ENCODE measurements around the gene SEC24A. TPM values are rescaled to one million over a fixed set of nuclear protein-coding genes. Genes with fewer than 3 reads are reported as not detected.
"Not testable (repeated sequence)": the region's sequence is repeated elsewhere in the genome, so short reads cannot be mapped to it uniquely, and the experiment has no call there.

The SEC24A gene
- total RNA-seq, 1 experiment from 2014 or later: 30.4 TPM

- H2BK12ac ChIP-seq (ENCODE audit: insufficient read length, low read depth, low read length); H3K4ac ChIP-seq (ENCODE audit: low read depth, low read length); H3K4me2 ChIP-seq (ENCODE audit: insufficient read depth, insufficient read length, low read length); H3K27me3 ChIP-seq (ENCODE audit: insufficient read depth, low read length); H4K91ac ChIP-seq (ENCODE audit: insufficient read length, low read depth, low read length); H2BK120ac ChIP-seq (ENCODE audit: low read depth, low read length, poor library complexity, severe bottlenecking); H4K20me1 ChIP-seq (ENCODE audit: control insufficient read depth, insufficient read depth, insufficient read length); H3K79me2 ChIP-seq (ENCODE audit: insufficient read depth, low read length); H3K4me1 ChIP-seq (ENCODE audit: insufficient read depth, low read length); H3K18ac ChIP-seq (ENCODE audit: insufficient read length, low read depth, low read length); H3K56ac ChIP-seq (ENCODE audit: insufficient read length, low read depth, low read length); H3K23me2 ChIP-seq (ENCODE audit: insufficient read length, low read depth, low read length, poor library complexity, severe bottlenecking); H3K23ac ChIP-seq (ENCODE audit: insufficient read length, low read depth, low read length); H3K27me3 Mint-ChIP-seq (ENCODE audit: low read depth); H3K9ac ChIP-seq (ENCODE audit: extremely low read depth, insufficient read length, low read length); H2BK15ac ChIP-seq (ENCODE audit: low read depth, low read length); H2AFZ ChIP-seq (ENCODE audit: low read length); DNase-seq; H3T11ph ChIP-seq (ENCODE audit: low read length); H3K4me1 Mint-ChIP-seq; H3K27ac Mint-ChIP-seq; H3K79me1 ChIP-seq (ENCODE audit: insufficient read depth, low read depth, low read length, poor library complexity, severe bottlenecking); H2BK5ac ChIP-seq (ENCODE audit: insufficient read length, low read length); H4K8ac ChIP-seq (replicated peaks; ENCODE audit: insufficient read length, low read depth, low read length); H4K5ac ChIP-seq (ENCODE audit: insufficient read length, low read depth, low read length); H3K9me3 ChIP-seq (ENCODE audit: control insufficient read depth, low read depth, low read length); H2BK20ac ChIP-seq (ENCODE audit: low read depth, low read length, poor library complexity, severe bottlenecking); H3K4me3 Mint-ChIP-seq; H3K14ac ChIP-seq (ENCODE audit: insufficient read depth, low read length); H2AK5ac ChIP-seq (ENCODE audit: insufficient read length, low read length); H3K9me3 Mint-ChIP-seq; H3K27ac ChIP-seq (ENCODE audit: insufficient read length, low read depth, low read length): not testable (repeated sequence)
- peaks cover 10 to 62% (median 37%) of the 10 kb centered on the region in 3 experiments; a peak in 6 of 7 replicates for H3K36me3 Mint-ChIP-seq (ENCODE audit: insufficient read depth in 1 of 3, low read depth in 3 of 3)
- WGBS (ENCODE audit: extremely low coverage, insufficient read length, low lambda C conversion rate): no CpG with 5 or more reads among the region's 4 CpGs
These were observed 28.8 kb downstream of the SEC24A start for GRCh38 chr5:134677357-134677756.

- H2BK120ac ChIP-seq (ENCODE audit: low read depth, low read length, poor library complexity, severe bottlenecking); H3K9me3 Mint-ChIP-seq; H2BK12ac ChIP-seq (ENCODE audit: insufficient read length, low read depth, low read length); H3K79me1 ChIP-seq (ENCODE audit: insufficient read depth, low read depth, low read length, poor library complexity, severe bottlenecking); H3K4me3 Mint-ChIP-seq; H2BK15ac ChIP-seq (ENCODE audit: low read depth, low read length); H3K9ac ChIP-seq (ENCODE audit: extremely low read depth, insufficient read length, low read length); H4K20me1 ChIP-seq (ENCODE audit: control insufficient read depth, insufficient read depth, insufficient read length); H4K8ac ChIP-seq (replicated peaks; ENCODE audit: insufficient read length, low read depth, low read length); H3K4ac ChIP-seq (ENCODE audit: low read depth, low read length); H3K4me2 ChIP-seq (ENCODE audit: insufficient read depth, insufficient read length, low read length); H4K5ac ChIP-seq (ENCODE audit: insufficient read length, low read depth, low read length); H4K91ac ChIP-seq (ENCODE audit: insufficient read length, low read depth, low read length); H3K79me2 ChIP-seq (ENCODE audit: insufficient read depth, low read length); H3K4me1 ChIP-seq (ENCODE audit: insufficient read depth, low read length); H3K9me3 ChIP-seq (ENCODE audit: control insufficient read depth, low read depth, low read length); H2BK5ac ChIP-seq (ENCODE audit: insufficient read length, low read length); H3K27ac Mint-ChIP-seq; H2BK20ac ChIP-seq (ENCODE audit: low read depth, low read length, poor library complexity, severe bottlenecking); H3K14ac ChIP-seq (ENCODE audit: insufficient read depth, low read length); H3K18ac ChIP-seq (ENCODE audit: insufficient read length, low read depth, low read length); H2AK5ac ChIP-seq (ENCODE audit: insufficient read length, low read length); H3K23ac ChIP-seq (ENCODE audit: insufficient read length, low read depth, low read length); H3K27ac ChIP-seq (ENCODE audit: insufficient read length, low read depth, low read length); DNase-seq; H3K4me1 Mint-ChIP-seq; H3K23me2 ChIP-seq (ENCODE audit: insufficient read length, low read depth, low read length, poor library complexity, severe bottlenecking); H3K27me3 Mint-ChIP-seq (ENCODE audit: low read depth); H3T11ph ChIP-seq (ENCODE audit: low read length); H3K27me3 ChIP-seq (ENCODE audit: insufficient read depth, low read length); H3K56ac ChIP-seq (ENCODE audit: insufficient read length, low read depth, low read length); H2AFZ ChIP-seq (ENCODE audit: low read length): not testable (repeated sequence)
- WGBS (ENCODE audit: extremely low coverage, insufficient read length, low lambda C conversion rate): no CpG with 5 or more reads among the region's 8 CpGs
- H3K36me3 Mint-ChIP-seq (ENCODE audit: insufficient read depth in 1 of 3, low read depth in 3 of 3): peaks cover 37 to 82% (median 67%) of the 10 kb centered on the region in 3 experiments
These were observed 41.6 kb downstream of the SEC24A start for GRCh38 chr5:134690144-134690543.
